NCI-H2107 treated with DMSO at 0.1 percent for 48 hours (cell line): ENCODE measurements around the gene SLC30A4.

Experiments used
- DNase-seq: peaks from one replicate; lab custom pipeline; 2025; ENCODE audit not compliant: unreplicated experiment; lab: John Stamatoyannopoulos, UW

Gene SLC30A4

DNA sequence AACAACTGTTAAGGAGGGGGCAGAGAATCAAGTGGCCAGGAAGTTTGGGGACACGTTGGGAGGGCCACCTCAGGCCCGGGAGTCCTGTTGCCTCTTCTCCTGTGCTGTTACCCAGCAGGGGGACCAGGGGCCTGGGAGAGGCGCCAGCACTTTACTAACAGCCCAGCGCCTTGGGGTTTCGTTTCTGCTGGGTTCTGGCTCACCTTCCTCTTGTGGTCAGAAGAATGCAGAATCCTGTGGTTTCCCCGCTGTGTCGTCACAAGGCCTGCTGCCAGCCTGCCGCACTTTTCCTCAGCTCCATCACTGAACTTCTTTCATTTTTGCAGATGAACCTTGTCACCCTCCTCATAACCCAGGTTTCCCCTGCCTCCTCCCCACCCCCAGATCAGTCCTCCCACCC is 67.7 kb downstream of the SLC30A4 start:
- DNase-seq, result peak; percentile 57

DNA sequence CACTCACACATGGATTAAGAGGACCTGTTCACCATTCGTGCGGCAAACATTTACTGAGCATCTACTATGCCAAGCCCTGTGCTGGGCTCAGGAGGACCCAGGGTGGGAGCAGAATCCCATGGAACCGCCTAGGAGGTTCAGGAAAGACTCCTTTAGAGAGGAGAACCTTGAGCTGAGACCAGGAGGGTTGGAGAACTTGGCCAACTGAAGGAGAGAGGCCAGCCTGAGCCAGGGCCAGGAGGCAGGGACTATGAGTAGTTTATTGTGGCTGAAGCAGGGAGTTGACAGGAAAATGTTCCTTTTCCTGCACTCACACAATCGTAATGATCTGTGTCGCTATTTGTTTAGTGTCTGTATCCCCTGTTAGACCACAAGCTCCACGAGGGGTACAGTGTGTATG is 71.3 kb downstream of the SLC30A4 start:
- no peak for DNase-seq

DNA sequence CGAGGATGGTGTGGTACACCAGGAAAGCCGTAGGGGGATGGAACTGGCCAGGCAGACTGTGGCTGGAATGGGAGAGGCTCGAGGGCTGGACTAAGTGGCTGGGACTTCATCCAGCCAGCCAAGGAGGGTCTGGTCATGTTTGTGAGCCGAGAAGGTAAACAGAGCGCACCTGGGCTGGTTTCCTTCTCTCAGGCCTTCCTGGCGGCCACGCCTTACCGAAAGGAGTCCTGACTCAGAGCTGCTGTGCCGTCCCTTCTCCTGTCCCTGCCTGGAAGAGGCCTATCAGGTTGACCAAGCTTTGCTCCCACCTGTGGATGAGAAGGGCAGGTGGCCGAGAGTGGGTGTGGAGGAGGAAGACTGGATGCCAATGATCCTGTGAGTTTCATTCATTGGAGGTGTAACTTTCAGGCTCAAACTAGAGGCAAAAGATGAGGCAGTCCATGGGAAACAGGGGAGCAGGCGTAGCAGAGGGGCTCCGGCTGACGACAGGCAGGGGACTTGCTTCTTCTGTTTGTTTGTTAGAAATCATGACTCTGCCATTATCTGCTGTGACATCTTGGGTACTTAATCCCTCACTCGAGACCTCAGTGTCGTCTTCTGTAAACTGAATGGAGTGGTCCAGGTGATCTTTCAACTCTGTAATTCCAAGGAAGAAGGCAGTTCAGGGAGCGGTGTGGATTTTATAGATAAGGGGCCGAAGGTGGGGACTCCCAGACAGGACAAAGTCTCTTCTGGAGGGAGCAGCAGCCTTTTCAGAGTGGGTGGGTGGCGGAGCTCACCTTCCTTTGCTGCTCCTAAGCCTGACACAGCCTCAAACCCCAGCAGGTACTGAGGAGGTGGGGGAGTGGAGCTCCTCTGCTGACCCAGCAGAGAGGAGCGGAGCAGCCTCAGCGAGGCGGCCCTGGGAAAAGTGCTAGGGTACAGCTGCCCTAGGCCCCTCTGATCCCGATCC is 72.4 kb downstream of the SLC30A4 start:
- DNase-seq, result no peak

DNA sequence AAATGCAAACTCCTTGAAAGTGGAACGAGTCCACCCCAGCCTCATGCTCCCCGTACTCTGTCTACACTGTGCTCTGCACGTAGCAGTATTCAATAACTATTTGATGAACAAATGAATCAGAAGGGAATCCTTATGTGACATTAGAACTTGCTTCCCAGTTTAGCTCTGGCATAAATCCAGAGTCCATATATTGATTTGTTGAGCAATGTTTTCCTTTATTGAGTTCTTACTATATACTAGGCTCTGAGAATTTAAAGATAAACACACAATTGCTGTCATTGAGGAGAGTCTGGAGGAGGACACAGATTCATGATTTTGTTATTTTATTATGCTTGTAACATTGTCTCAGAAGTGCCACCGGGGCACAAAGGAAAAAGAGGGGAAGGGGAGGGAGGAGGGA is 73.2 kb downstream of the SLC30A4 start:
- no peak for DNase-seq

DNA sequence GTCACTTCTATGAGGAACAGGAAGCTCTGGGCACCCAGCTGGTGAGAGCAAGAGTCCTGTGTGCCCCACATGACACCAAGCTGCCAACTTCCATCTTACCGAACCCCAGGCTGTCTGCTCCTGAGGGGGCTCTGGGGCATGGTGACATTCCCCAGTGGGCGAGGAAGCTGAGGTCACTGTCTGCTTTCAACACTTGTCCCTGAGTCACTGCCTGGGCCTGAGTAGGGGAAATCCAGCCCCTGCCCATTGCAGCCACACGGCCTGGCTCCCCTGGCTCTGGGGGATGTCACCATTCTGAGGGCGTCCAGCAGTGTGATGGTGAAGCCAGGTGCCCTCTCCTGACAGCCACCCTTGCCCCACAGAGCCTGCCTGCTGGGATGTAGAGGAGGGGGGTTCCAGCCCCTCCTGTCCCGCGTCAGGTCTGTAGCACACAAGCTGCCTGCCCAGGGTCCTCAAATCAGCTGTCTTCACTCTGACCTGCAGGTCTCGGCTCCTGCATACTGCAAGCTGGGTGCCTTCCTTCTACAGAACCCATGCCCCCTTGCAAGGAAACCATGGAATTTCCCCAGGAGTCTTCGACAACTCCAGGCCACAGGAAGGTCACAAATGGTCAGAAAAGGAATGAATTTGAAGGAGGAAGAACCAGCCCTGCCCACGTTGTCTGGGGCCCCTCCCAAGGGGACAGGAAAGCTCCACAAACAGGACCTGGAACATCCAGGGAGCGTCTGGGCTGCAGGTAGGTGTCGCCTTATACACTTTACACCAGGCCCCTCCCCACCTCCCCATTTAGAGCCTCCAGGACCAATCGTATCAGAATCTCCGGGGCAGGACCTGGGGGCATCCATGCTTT is 74.3 kb downstream of the SLC30A4 start:
- no peak for DNase-seq

DNA sequence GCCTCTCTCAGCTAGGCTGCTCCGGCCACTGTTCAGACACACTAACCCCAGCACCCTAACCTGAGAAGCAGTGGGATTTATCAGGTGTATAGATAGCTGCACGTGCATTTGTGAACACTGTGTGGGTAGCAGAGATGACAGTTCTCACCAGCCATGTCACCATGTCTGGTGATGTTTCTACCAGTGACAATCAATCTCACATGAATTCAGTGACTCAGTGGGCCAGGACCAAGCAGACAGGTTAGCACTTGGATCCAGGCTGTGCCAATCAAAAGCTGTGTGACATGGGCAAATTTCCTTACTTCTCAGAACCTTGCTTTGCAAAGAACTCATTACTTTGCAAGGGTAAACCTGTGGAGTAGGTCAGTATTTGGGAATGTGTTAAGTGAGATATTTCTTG is 78.9 kb downstream of the SLC30A4 start:
- DNase-seq, result no peak

DNA sequence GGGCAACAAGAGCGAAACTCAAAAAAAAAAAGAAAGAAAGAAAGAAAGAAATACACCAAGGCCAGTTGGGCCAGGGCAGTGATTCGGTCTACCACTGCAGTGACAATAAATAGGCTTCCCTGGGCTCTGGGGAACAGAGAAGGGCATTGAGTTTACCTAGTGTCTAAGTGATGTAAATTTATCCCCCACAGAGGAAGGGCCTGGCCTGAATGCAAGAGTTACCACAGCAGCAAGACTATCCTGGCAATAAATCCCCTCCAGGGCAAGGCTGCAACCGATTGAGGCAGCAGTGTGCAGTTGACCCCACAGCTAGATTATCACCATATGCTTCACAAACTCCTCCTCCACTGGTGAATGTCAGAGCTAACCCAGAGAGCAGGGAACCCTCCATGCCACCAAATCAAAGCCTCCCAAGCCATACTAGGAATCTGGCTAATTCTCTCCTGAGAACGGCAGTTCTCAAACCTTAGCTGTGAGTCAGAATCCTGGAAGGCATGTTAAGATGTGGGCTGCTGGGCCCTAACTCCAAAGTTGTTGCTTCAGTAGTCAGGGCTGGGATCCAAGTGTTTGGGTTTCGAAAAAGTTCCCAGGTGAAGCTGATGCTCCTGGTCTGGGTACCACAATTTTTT is 79.9 kb downstream of the SLC30A4 start:
- DNase-seq, result no peak

DNA sequence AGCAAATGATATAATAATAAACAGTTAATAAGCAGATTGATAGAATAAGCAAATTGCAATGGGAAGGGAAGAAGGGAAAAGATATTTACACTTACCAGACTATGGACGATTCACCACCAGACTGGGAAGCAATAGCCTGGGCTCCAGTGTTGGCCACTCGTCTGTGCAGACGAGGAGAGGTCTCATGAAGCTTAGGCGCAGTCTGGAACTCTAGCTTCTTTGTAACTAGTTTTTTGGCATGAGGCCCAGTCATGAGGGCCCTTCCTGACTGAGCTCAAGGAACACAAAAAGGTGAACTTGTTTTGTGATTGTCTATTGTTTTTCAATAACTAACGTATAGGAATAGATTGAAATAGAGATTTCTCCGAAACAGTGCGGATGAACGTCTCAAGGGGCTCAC is 80.9 kb downstream of the SLC30A4 start:
- no peak for DNase-seq

DNA sequence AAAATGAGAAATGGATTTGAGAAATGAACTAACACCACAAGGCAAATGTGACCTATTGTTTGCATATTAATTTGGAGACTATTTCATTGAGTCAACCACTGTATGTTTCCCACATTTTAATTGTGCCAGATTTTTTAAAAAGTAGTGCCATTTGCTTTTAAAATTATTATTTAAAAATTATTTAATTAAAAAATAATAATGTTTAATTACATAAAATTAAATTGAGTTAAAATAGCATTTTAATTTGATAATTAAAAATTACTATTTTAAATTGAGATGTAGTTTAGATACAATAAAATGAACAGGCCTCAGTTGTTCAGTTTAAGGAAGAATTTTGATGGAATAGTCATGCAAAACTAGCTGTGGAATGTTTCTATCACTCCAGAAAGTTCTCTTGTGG is 81.5 kb downstream of the SLC30A4 start:
- no peak for DNase-seq

DNA sequence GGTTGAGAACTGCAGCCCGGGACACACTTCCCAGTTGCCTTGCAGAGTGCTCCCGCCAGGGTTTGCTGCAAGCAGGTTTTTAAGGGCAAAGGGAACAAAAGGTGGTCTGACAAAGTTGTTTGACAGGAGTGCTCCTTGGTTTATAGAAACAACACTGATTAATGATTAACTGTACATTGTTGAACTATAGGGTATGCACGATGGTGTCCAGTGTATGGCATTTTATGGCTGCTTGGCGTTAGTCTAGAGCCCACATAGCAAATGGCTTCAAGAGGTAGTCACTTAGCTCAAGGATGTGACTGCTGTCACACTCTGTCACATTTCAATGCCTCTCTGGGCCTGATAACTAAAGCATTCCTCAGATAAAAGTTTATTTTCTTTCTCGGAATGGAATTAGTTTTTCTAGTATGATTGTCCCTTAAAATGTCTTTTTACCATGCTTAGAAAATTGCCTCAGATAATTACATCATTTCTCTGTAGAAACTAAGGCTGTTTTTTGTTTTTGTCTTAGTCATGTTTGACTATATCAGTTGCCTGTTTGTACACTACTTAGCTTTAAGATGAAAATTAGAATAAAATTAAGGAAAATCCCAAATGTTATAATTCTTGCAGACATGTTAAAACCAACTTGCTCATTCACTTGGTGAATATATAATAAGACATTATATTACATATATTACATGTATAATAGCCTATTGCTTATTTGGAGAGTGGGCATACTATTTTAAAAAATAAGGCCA is 82.9 kb downstream of the SLC30A4 start:
- DNase-seq, result no peak

DNA sequence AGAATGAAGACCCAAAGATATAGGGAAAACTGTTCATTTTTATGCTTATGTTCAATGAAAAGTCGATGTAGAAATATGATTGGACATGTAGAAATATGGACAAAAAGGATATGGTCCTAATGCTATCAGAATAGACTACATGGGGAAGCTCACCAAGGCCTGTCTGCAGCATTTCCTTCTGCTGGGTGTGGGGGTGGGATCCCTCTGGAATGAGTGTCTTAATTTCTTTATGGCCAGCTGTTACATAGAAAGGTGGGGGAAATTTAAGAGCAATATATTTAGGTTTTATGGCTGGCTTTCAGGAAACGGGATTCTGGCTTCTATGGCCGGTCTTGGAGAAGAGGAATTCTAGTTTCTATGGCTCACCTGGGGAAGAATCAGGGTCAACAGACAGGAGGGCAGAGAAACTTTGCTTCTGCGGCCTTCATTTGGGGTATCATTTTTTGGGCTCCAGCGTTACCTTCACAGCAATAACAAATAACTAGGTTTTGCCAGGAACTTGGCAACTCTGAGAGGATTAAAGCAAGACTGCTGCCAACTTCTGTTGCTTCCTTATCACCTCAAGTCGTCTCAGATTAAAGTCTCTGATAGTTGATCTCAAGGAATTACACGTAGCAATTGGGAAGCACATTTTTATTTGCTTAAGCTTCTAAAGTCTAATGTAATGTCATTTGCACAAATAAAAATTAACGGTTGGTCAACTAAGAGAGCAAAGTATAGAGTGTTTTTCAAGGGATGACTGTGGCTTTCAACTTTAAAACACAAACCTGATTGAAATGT is 87.2 kb downstream of the SLC30A4 start:
- no peak for DNase-seq

DNA sequence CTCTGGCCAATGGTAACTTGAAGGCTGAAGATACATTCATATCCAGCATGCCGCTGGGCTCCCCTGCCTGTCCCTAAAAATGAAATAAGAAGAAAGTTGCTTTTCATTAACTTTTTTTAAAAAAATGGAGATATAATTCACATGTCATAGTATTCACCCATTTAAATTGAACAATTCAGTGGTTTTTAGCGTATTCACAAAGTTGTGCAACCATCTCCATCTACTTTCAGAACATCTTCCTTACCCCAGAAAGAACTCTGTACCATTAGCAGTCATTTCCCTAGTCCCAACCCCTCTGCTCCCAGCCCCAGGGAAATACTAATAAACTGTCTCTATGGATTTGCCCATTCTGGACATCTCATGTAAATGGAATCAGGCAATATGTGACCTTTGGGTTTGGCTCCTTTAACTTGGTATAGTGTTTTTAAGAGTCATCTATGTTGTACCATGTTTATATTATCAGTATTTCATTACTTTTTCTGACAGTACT is 88.4 kb downstream of the SLC30A4 start:
- no peak for DNase-seq

DNA sequence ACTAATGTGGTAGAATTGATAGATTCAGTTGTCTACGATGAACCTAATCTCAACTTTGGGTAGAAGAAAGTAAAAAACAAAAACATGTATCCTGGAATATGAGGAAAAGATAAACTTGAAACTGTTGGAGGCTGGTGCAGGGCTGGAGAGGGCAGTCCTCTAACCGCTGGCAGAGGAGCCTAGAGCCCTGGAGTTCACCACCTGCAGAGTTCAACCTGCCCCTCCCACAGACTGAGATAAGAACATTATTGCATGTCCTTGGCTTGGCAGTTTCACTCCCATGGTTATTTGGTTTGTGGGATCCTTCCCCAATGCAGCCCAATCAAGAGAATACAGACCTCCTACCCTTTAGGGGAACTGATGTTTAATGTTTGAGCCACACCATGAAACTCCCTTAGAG is 91.0 kb downstream of the SLC30A4 start:
- no peak for DNase-seq

DNA sequence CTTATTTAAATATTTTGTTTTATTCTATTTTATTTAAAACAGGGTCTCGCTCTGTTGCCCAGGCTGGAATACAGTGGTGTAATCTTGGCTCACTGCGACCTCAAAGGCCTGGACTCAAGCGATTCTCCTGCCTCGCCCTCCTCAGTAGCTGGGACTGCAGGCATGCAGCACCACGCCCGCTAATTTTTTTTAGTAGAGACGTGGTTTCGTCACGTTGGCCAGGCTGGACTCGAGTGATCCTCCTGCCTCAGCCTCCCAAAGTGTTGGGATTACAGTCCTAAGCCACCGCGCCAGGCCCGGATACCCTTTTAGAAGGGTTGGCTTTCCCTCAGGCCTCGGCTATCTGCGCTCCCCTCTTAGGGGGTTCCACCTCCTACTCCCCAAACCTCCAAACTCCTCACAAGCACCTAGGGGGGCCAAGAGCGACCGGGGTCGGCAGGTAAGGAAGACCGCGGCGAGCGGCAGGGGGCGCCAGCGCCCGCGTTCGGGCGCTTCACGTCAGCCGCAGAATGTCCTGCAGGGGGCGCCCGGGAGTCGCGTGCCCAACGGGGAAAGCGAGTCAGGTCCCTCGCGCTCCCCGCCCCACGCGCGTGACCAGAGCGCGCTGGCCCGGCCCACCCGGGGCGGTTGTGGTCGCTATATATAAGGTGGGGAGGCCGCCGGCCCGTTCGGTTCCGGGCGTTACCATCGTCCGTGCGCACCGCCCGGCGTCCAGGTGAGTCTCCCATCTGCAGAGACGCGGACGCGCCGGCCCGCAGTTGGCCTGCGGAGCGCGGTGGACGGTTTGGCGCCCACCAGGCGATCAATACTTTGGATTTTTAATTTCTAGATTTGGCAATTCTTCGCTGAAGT is 92.4 kb downstream of the SLC30A4 start:
- no peak for DNase-seq
